IMR-90 (cell line): ENCODE data around the gene COX19. TPM values are rescaled to one million over a fixed set of nuclear protein-coding genes. Genes with fewer than 3 reads are reported as not detected.

ENCODE experiments used
- ATAC-seq: fragments of 200-7000 bp; cut with Tn5 transposase; 2 replicates; pipeline ENCODE4 v1.9.1; 2020; ENCODE audit warnings: low read depth, mild to moderate bottlenecking, moderate library complexity
- BruUV-seq: library from RNA; stranded (reverse); fragments of 400-500 nt; replicated peaks from 2 replicates; lab custom pipeline; 2021; lab: Mats Ljungman, UMichigan
- CTCF ChIA-PET: fragments of 300-600 bp; formaldehyde crosslinking; extraction: SDS; loops from one replicate; lab custom pipeline; 2021; ENCODE audit warnings: antibody characterized with exemption; lab: Yijun Ruan, JAX
- POLR2A ChIA-PET: fragments of 300-600 bp; sonication (Branson Sonifier 250); formaldehyde crosslinking; loops from one replicate; lab custom pipeline; 2022; ENCODE audit warnings: antibody characterized with exemption; ENCODE audit not compliant: unreplicated experiment; lab: Charles Lee
- DNase-seq: peaks from one replicate; pipeline ENCODE4 v3.0.0; 2013
- H2AFZ ChIP-seq: replicated peaks from 2 replicates; pipeline ENCODE3; 2013; ENCODE audit warnings: low read length, mild to moderate bottlenecking; ENCODE audit not compliant: poor library complexity
- H2AK5ac ChIP-seq: 2 replicates; pipeline ENCODE4 v1.6.1; 2013; ENCODE audit warnings: low read depth, low read length, inconsistent platforms
- H2AK9ac ChIP-seq: replicated peaks from 2 replicates; pipeline ENCODE3; 2013; ENCODE audit warnings: mild to moderate bottlenecking, low read depth, low read length, moderate library complexity; ENCODE audit not compliant: poor library complexity
- H2BK120ac ChIP-seq: 2 replicates; pipeline ENCODE4 v1.6.1; 2013; ENCODE audit warnings: low read depth, low read length, inconsistent platforms
- H2BK15ac ChIP-seq: 3 replicates; pipeline ENCODE4 v1.6.1; 2013; ENCODE audit warnings: low read depth, low read length, inconsistent platforms
- H2BK20ac ChIP-seq: 2 replicates; pipeline ENCODE4 v1.6.1; 2013; ENCODE audit warnings: low read depth, mild to moderate bottlenecking, inconsistent platforms, low read length, moderate library complexity
- H2BK5ac ChIP-seq: 2 replicates; pipeline ENCODE4 v1.6.1; 2013; ENCODE audit warnings: mild to moderate bottlenecking, low read depth, low read length, inconsistent platforms; ENCODE audit not compliant: poor library complexity, severe bottlenecking
- H3K14ac ChIP-seq: replicated peaks from 2 replicates; pipeline ENCODE4 v1.6.1; 2013; ENCODE audit warnings: low read depth, low read length, inconsistent platforms
- H3K18ac ChIP-seq: 2 replicates; pipeline ENCODE4 v1.6.1; 2013; ENCODE audit warnings: low read depth, low read length, control low read depth
- H3K23ac ChIP-seq: 2 replicates; pipeline ENCODE4 v1.6.1; 2013; ENCODE audit warnings: low read depth, low read length, inconsistent platforms
- H3K27ac ChIP-seq: 2 replicates; pipeline ENCODE4 v1.5.1; 2013; ENCODE audit warnings: mild to moderate bottlenecking, control low read depth, low read length; ENCODE audit not compliant: insufficient read depth
- H3K27me3 ChIP-seq: 2 replicates; pipeline ENCODE4 v1.6.1; 2013; ENCODE audit warnings: low read length; ENCODE audit not compliant: control insufficient read depth, insufficient read depth
- H3K36me3 ChIP-seq: 2 replicates; pipeline ENCODE4 v1.6.1; 2013; ENCODE audit warnings: low read length, mixed read lengths; ENCODE audit not compliant: control insufficient read depth, insufficient read depth
- H3K4ac ChIP-seq: 2 replicates; pipeline ENCODE4 v1.6.1; 2013; ENCODE audit warnings: low read depth, low read length, inconsistent platforms
- H3K4me1 ChIP-seq: 2 replicates; pipeline ENCODE4 v1.6.1; 2013; ENCODE audit warnings: low read length, mixed read lengths; ENCODE audit not compliant: control insufficient read depth, insufficient read depth
- H3K4me2 ChIP-seq: 2 replicates; pipeline ENCODE4 v1.6.1; 2013; ENCODE audit warnings: low read depth, mild to moderate bottlenecking, control low read depth, low read length, moderate library complexity
- H3K4me3 ChIP-seq: 2 replicates; pipeline ENCODE4 v1.5.1; 2013; ENCODE audit warnings: low read depth, mild to moderate bottlenecking, control low read depth, low read length, moderate library complexity; ENCODE audit not compliant: insufficient read depth
- H3K56ac ChIP-seq: 2 replicates; pipeline ENCODE4 v1.6.1; 2013; ENCODE audit warnings: low read length, inconsistent platforms; ENCODE audit not compliant: insufficient read depth; ENCODE audit errors: extremely low read depth
- H3K79me1 ChIP-seq, 2 experiments: 2 replicates each; pipeline ENCODE4 v1.6.1; 2013; ENCODE audit warnings: low read length in 2 of 2, inconsistent platforms in 1 of 2, low read depth in 1 of 2
- H3K9ac ChIP-seq: 2 replicates; pipeline ENCODE4 v1.6.1; 2013; ENCODE audit warnings: low read depth, low read length, control low read depth
- H3K9me1 ChIP-seq: 2 replicates; pipeline ENCODE4 v1.6.1; 2013; ENCODE audit warnings: low read length, inconsistent platforms; ENCODE audit not compliant: insufficient read depth
- H3K9me3 ChIP-seq: 2 replicates; pipeline ENCODE4 v1.6.1; 2013; ENCODE audit warnings: low read length; ENCODE audit not compliant: control insufficient read depth, insufficient read depth
- H4K20me1 ChIP-seq: 2 replicates; pipeline ENCODE4 v1.6.1; 2013; ENCODE audit warnings: low read length, inconsistent platforms; ENCODE audit not compliant: insufficient read depth
- H4K5ac ChIP-seq: 2 replicates; pipeline ENCODE4 v1.6.1; 2013; ENCODE audit warnings: mild to moderate bottlenecking, low read depth, low read length, control low read depth
- H4K8ac ChIP-seq, 2 experiments: 2 replicates each; pipeline ENCODE4 v1.6.1; 2013; ENCODE audit warnings: low read depth in 2 of 2, low read length in 2 of 2, control low read depth in 1 of 2, inconsistent platforms in 1 of 2
- H4K91ac ChIP-seq: 2 replicates; pipeline ENCODE4 v1.6.1; 2013; ENCODE audit warnings: low read depth, low read length, inconsistent platforms; ENCODE audit not compliant: insufficient read depth
- CEBPB ChIP-seq: IDR thresholded peaks from 2 replicates; pipeline ENCODE4 v1.6.1; 2012; ENCODE audit warnings: low read depth, low read length, improper control_type of control experiment
- MAFK ChIP-seq: IDR thresholded peaks from 2 replicates; pipeline ENCODE4 v1.6.1; 2012; ENCODE audit warnings: low read depth, low read length, improper control_type of control experiment
- WGBS, 2 experiments: methylation state at CpG; one replicate each; pipeline versions ENCODE4 v1.1.5 to v1.1.7; 2013; ENCODE audit warnings: missing lambda C conversion rate in 2 of 2; ENCODE audit not compliant: insufficient read length in 1 of 2; ENCODE audit errors: extremely low coverage in 2 of 2; 5-methylcytosine and 5-hydroxymethylcytosine counted together
- dilution Hi-C: fragments of 300-500 bp; cut with HindIII; formaldehyde crosslinking; loops from one replicate; pipeline ENCODE4 v1.14.3; 2018; ENCODE audit warnings: low sequenced_read_pairs; ENCODE audit not compliant: unreplicated experiment
- in situ Hi-C: fragments of 300-500 bp; cut with MboI; formaldehyde crosslinking; loops from 3 replicates; pipeline ENCODE4 v1.14.3; 2019; ENCODE audit warnings: low sequenced_read_pairs, inconsistent platforms, mixed read lengths
- intact Hi-C: fragments of 100-400 bp; cut with micrococcal nuclease; formaldehyde crosslinking; loops from 2 replicates; pipeline ENCODE4 v1.10.0; 2022
- polyA plus RNA-seq, 3 experiments: library from polyadenylated mRNA; depleted of rRNA; stranded (reverse); fragments of >200 nt; gene quantifications; 2 replicates each; pipeline ENCODE4 v1.2.3, GENCODE V29; 2012; ENCODE audit warnings: low replicate concordance in 1 of 3
- total RNA-seq: library from RNA; depleted of rRNA; stranded (reverse); fragments of >200 nt; gene quantifications from 2 replicates; pipeline ENCODE4 v1.2.3, GENCODE V29; 2012

The COX19 gene
- total and polyA plus RNA-seq, 2 of the 4 experiments (the other 2 are of a cell fraction): 3.9 to 7.3 TPM

DNA sequence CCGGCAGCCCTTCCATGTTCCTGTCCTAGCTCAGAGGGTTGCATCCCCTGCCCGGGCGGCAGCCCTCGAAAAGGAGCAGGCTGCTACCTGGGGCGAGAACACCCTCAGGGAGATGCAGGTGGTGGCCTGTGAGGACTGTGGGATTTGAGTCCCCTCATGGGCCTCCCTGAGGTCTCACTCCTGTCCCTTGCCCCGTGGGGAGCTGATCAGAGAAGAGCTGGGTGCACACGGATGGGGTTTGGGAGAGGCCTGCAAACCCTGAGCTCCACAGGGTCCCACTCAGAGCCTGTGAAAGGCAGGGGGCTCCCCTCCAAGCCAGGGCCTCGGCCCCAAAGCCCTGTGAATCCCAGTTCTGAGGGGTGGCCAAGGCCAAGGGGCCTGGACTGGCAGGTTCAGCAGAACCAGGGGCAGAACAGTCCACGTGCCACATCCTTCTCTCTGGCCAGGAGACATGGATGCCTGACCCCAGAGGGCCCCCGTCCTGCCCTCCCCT, 7.2 kb upstream of the COX19 start:
- H3K4ac ChIP-seq: no peak overlapping the region
- BruUV-seq: no TSS peak
- dilution Hi-C loops (no loop called here), intact Hi-C loops (no loop called here), in situ Hi-C loops (no loop called here)
- ATAC-seq (no peak), DNase-seq (no peak)
- H3K4me2 ChIP-seq: no peak overlapping the region
- no peak overlapping the region for H2BK120ac ChIP-seq
- WGBS, 2 experiments: 63% methylated on average over 2 of the region's 10 CpGs; no CpG with 5 or more reads in 1 of the 2 experiments
- H3K9ac ChIP-seq: no peak overlapping the region
- no peaks in the 10 kb centered on the region for H3K36me3 ChIP-seq
- H2BK20ac ChIP-seq: no peak overlapping the region
- no peak overlapping the region for H4K8ac ChIP-seq
- H3K9me3 ChIP-seq: no peaks in the 10 kb centered on the region
- TF ChIP-seq MAFK (no peak), CEBPB (no peak)
- no peak overlapping the region for H3K23ac ChIP-seq
- H4K91ac ChIP-seq: no peak overlapping the region
- no peaks in the 10 kb centered on the region for H4K20me1 ChIP-seq
- H3K56ac ChIP-seq: no peak overlapping the region
- no peak overlapping the region for H3K18ac ChIP-seq
- no peak overlapping the region for H2BK5ac ChIP-seq
- ChIA-PET POLR2A (no interaction called here), CTCF (no interaction called here)
- no peak overlapping the region for H2AK9ac ChIP-seq
- H3K4me1 ChIP-seq: no peaks in the 10 kb centered on the region; the same call in 1 of the 2 replicates
- no peak overlapping the region for H2AK5ac ChIP-seq
- no peak overlapping the region for H3K27ac ChIP-seq
- no peaks in the 10 kb centered on the region; the same call in 1 of the 2 replicates for H3K27me3 ChIP-seq
- no peak overlapping the region for H2BK15ac ChIP-seq
- no peak overlapping the region for H3K14ac ChIP-seq
- H2AFZ ChIP-seq: no peak overlapping the region
- no peak overlapping the region for H3K4me3 ChIP-seq
- no peak overlapping the region for H4K5ac ChIP-seq
- no peaks in the 10 kb centered on the region for H3K9me1 ChIP-seq
- no peaks in the 10 kb centered on the region for H3K79me1 ChIP-seq
